ENCODE data around the gene OR10A2. TPM values are rescaled to one million over a fixed set of nuclear protein-coding genes. Genes with fewer than 3 reads are reported as not detected.

The OR10A2 gene
- polyA plus RNA-seq, 3 donors, result not detected

DNA sequence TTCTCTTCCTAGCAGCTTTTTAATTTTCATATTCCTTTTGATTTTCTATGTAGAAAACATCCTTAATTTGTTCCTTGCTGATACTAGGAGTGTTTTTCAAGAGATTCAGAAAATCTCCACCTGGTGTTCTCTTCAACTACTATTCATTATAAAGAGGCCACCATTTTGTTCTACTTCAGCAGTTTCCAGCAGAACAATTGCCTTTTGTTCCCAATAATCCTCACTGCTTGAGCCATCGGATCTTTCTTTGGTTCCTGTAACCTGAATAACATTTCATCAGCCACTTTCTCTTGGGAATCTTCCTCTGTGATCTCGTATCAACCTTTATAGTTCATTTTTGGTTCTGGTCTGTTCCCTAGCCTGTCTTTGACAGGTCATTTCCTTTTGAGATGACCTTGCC lies 19.2 kb upstream of the OR10A2 start:
- Histone ChIP-seq H3K36me3 (replicated peaks in 1 of 2; ENCODE audit: control insufficient read depth in 1 of 2, insufficient read depth in 2 of 2, low read length in 2 of 2) (no peaks in the 10 kb centered on the region), H3K9me3 (replicated peaks in 1 of 2; ENCODE audit: control insufficient read depth in 1 of 2, insufficient read depth in 1 of 2, low read length in 2 of 2) (no peaks in the 10 kb centered on the region), H3K27me3 (ENCODE audit: control insufficient read depth in 2 of 2, insufficient read depth in 2 of 2, low read length in 2 of 2) (no peaks in the 10 kb centered on the region), H3K4me1 (ENCODE audit: control insufficient read depth in 1 of 2, insufficient read depth in 2 of 2, low read length in 2 of 2) (no peaks in the 10 kb centered on the region), H3K4me2 (replicated peaks; ENCODE audit: extremely low read depth, low read length, poor library complexity, severe bottlenecking) (no peak overlapping the region), H3K4me3 (replicated peaks in 1 of 3; ENCODE audit: low read depth in 2 of 3, low read length in 3 of 3) (no peak overlapping the region), H4K20me1 (ENCODE audit: insufficient read depth, low read length) (no peaks in the 10 kb centered on the region), H2AFZ (ENCODE audit: insufficient read depth, low read depth, low read length, poor library complexity, severe bottlenecking) (no peak overlapping the region), H3K27ac (ENCODE audit: low read depth in 1 of 2, low read length in 2 of 2) (no peak overlapping the region), H3K9ac (ENCODE audit: insufficient read depth, low read length, poor library complexity, severe bottlenecking) (no peak overlapping the region), H3K79me2 (ENCODE audit: insufficient read depth, low read length) (no peaks in the 10 kb centered on the region)
- WGBS (ENCODE audit: insufficient coverage), result 93% methylated on average over 2 of the region's 2 CpGs
- Mint-ChIP-seq H3K27ac (no peak overlapping the region), H3K27me3 (ENCODE audit: low read depth in 3 of 3) (peaks cover 0 to 2% (median 0%) of the 10 kb centered on the region in 3 donors), H3K9me3 (peaks cover 2 to 11% (median 4%) of the 10 kb centered on the region in 7 donors), H3K4me1 (no peaks in the 10 kb centered on the region), H3K36me3 (no peaks in the 10 kb centered on the region), H3K4me3 (no peak overlapping the region)
- TF ChIP-seq, protein P1, sequence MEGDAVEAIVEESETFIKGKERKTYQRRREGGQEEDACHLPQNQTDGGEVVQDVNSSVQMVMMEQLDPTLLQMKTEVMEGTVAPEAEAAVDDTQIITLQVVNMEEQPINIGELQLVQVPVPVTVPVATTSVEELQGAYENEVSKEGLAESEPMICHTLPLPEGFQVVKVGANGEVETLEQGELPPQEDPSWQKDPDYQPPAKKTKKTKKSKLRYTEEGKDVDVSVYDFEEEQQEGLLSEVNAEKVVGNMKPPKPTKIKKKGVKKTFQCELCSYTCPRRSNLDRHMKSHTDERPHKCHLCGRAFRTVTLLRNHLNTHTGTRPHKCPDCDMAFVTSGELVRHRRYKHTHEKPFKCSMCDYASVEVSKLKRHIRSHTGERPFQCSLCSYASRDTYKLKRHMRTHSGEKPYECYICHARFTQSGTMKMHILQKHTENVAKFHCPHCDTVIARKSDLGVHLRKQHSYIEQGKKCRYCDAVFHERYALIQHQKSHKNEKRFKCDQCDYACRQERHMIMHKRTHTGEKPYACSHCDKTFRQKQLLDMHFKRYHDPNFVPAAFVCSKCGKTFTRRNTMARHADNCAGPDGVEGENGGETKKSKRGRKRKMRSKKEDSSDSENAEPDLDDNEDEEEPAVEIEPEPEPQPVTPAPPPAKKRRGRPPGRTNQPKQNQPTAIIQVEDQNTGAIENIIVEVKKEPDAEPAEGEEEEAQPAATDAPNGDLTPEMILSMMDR (IDR thresholded peaks at IDR 0.05), result no peak
- intact Hi-C loops (cut with micrococcal nuclease), result no loop called here
- DNase-seq, result no peak

DNA sequence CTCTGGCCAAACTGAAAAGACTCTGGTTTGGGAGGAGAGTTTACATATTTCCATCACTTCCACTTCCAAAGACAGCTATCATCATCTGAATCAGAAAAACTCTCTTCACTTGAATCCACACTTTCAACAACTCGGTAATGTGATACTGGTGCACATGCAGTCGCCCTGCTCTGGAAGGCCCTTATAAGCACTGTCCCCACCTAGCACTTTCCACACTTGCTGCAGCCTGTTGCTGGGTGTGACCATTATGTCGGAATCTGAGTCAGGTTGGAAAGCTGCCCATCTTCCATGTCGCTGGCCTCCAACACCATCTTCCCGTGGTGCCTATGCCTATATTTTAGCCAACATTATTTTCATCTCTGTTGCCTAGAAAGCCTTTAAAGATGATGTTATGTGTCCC lies 18.5 kb upstream of the OR10A2 start:
- no peak overlapping the region for H3K4me3 ChIP-seq (replicated peaks in 1 of 3; ENCODE audit: low read depth in 2 of 3, low read length in 3 of 3)
- no peaks in the 10 kb centered on the region for H3K4me1 ChIP-seq (ENCODE audit: control insufficient read depth in 1 of 2, insufficient read depth in 2 of 2, low read length in 2 of 2)
- no peak overlapping the region for H3K9ac ChIP-seq (ENCODE audit: insufficient read depth, low read length, poor library complexity, severe bottlenecking)
- no peaks in the 10 kb centered on the region for H3K36me3 ChIP-seq (replicated peaks in 1 of 2; ENCODE audit: control insufficient read depth in 1 of 2, insufficient read depth in 2 of 2, low read length in 2 of 2)
- Mint-ChIP-seq H3K27me3 (ENCODE audit: low read depth in 3 of 3) (peaks cover 0 to 2% (median 0%) of the 10 kb centered on the region in 3 donors), H3K4me3 (no peak overlapping the region), H3K9me3 (peaks cover 2 to 11% (median 5%) of the 10 kb centered on the region in 7 donors), H3K27ac (no peak overlapping the region), H3K4me1 (no peaks in the 10 kb centered on the region), H3K36me3 (no peaks in the 10 kb centered on the region)
- no peak overlapping the region for H2AFZ ChIP-seq (ENCODE audit: insufficient read depth, low read depth, low read length, poor library complexity, severe bottlenecking)
- no peaks in the 10 kb centered on the region for H3K27me3 ChIP-seq (ENCODE audit: control insufficient read depth in 2 of 2, insufficient read depth in 2 of 2, low read length in 2 of 2)
- H3K4me2 ChIP-seq (replicated peaks; ENCODE audit: extremely low read depth, low read length, poor library complexity, severe bottlenecking), result no peak overlapping the region
- no peaks in the 10 kb centered on the region for H3K9me3 ChIP-seq (replicated peaks in 1 of 2; ENCODE audit: control insufficient read depth in 1 of 2, insufficient read depth in 1 of 2, low read length in 2 of 2)
- TF ChIP-seq, protein P1 (IDR thresholded peaks at IDR 0.05), result no peak
- H3K79me2 ChIP-seq (ENCODE audit: insufficient read depth, low read length), result no peaks in the 10 kb centered on the region
- no peak overlapping the region for H3K27ac ChIP-seq (ENCODE audit: low read depth in 1 of 2, low read length in 2 of 2)
- DNase-seq, result no peak
- intact Hi-C loops (cut with micrococcal nuclease), result no loop called here
- WGBS (ENCODE audit: insufficient coverage), result 90% methylated on average over 2 of the region's 5 CpGs
- H4K20me1 ChIP-seq (ENCODE audit: insufficient read depth, low read length), result no peaks in the 10 kb centered on the region
